BE2C (cell line): ENCODE data around the gene CYFIP2.

Source experiments
- DNase-seq: peaks from one replicate; pipeline ENCODE4 v3.0.0-alpha.2; 2020
- H3K27me3 ChIP-seq: fragments of 250-450 bp; sonication (Bioruptor Pico); 2 replicates; pipeline ENCODE4 v1.5.1; 2020; ENCODE audit warnings: mild to moderate bottlenecking
- H3K36me3 ChIP-seq: fragments of 250-450 bp; sonication (Bioruptor Pico); 2 replicates; pipeline ENCODE4 v1.5.1; 2020; ENCODE audit warnings: mild to moderate bottlenecking
- H3K4me1 ChIP-seq: fragments of 250-450 bp; sonication (Bioruptor Pico); 2 replicates; pipeline ENCODE4 v1.5.1; 2020
- H3K4me3 ChIP-seq: 2 replicates; pipeline ENCODE4 v1.5.1; 2011; ENCODE audit warnings: low read depth, low read length
- H3K9me3 ChIP-seq: fragments of 250-450 bp; sonication (Bioruptor Pico); 2 replicates; pipeline ENCODE4 v1.5.1; 2020
- TF ChIP-seq, protein P1 (sequence below): IDR thresholded peaks from 2 replicates; pipeline ENCODE4 v1.5.1; 2012; ENCODE audit warnings: mild to moderate bottlenecking, low read depth, low read length

CYFIP2 gene

DNA sequence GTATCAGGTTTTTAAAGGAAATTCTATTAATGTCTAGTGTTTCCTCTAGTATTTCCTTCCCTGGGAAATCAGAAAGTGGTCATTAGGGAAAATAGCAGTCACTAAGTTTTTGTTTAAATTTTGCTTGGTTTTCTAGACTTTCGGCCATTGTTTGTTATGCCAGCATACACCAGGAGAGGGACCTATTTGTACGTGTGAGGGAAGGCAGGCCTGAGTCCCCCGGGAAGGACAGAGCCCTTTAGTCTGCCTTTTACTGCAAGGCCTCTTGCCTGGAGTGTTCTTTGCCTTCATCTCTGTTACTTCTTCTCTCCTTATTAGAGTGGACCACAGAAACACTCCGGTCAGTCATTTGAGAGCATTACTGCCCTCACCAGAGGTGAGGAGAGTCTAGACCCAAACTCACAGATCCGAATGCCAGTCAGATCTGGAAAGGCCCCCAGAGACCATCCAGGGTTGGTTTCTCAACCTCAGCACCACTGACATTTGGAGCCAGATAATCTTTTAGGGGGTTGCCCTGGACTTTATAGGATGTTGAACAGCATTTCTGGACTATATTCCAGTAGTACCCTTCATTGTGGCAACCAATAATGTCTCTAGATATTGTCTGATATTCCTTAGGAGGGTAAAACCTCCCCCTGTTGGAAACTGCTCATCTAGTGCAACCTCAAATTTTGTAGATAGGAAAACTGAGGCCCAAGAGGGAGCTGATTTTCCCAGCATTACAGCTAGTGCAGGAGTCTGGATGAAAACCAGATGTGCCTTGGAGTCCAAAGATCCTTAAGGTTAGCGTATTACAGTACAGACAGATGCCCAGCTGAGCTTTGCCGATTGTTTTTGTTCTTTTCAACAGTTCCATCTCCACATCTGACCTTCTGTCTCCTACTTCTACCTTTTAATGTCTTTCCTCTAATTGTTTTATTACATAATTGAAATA, 101.1 kb downstream of the CYFIP2 start:
- peak; percentile 65 for DNase-seq
- H3K4me3 ChIP-seq = no peak overlapping the region
- TF ChIP-seq, protein P1, sequence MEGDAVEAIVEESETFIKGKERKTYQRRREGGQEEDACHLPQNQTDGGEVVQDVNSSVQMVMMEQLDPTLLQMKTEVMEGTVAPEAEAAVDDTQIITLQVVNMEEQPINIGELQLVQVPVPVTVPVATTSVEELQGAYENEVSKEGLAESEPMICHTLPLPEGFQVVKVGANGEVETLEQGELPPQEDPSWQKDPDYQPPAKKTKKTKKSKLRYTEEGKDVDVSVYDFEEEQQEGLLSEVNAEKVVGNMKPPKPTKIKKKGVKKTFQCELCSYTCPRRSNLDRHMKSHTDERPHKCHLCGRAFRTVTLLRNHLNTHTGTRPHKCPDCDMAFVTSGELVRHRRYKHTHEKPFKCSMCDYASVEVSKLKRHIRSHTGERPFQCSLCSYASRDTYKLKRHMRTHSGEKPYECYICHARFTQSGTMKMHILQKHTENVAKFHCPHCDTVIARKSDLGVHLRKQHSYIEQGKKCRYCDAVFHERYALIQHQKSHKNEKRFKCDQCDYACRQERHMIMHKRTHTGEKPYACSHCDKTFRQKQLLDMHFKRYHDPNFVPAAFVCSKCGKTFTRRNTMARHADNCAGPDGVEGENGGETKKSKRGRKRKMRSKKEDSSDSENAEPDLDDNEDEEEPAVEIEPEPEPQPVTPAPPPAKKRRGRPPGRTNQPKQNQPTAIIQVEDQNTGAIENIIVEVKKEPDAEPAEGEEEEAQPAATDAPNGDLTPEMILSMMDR = peak; percentile 77
- no peaks in the 10 kb centered on the region for H3K36me3 ChIP-seq
- no peaks in the 10 kb centered on the region for H3K27me3 ChIP-seq
- H3K4me1 ChIP-seq = peaks cover 6% of the 10 kb centered on the region; the same call in 1 of the 2 replicates
- H3K9me3 ChIP-seq = no peaks in the 10 kb centered on the region

- H3K36me3 ChIP-seq = no peaks in the 10 kb centered on the region
- no peaks in the 10 kb centered on the region for H3K9me3 ChIP-seq
- no peak overlapping the region for H3K4me3 ChIP-seq
- peaks cover 6% of the 10 kb centered on the region; the same call in 1 of the 2 replicates for H3K4me1 ChIP-seq
- no peaks in the 10 kb centered on the region for H3K27me3 ChIP-seq
- TF ChIP-seq, protein P1 = no peak
- DNase-seq = no peak
These were observed 103.6 kb downstream of the CYFIP2 start for GRCh38 chr5:157369507-157369906.

DNA sequence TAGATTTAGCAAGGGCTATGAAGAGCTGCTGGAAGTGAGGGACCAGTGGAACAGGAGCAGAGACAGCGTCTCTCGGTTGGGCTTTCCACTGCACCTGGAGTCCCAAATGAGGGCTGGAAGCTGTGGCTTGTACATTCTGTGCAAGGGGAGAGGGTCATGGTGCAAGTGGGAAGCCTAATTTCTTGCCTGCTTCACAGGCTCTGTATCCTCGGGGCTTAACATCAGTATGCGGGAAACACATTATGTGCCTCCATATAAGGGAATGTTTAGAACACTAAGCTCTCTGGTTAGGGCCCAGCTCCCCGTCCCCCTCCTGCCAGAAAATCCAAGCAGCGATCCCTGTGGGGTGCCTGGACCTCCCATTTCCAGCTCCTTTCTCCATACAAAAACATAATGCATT, 105.0 kb downstream of the CYFIP2 start:
- no peak for DNase-seq

DNA sequence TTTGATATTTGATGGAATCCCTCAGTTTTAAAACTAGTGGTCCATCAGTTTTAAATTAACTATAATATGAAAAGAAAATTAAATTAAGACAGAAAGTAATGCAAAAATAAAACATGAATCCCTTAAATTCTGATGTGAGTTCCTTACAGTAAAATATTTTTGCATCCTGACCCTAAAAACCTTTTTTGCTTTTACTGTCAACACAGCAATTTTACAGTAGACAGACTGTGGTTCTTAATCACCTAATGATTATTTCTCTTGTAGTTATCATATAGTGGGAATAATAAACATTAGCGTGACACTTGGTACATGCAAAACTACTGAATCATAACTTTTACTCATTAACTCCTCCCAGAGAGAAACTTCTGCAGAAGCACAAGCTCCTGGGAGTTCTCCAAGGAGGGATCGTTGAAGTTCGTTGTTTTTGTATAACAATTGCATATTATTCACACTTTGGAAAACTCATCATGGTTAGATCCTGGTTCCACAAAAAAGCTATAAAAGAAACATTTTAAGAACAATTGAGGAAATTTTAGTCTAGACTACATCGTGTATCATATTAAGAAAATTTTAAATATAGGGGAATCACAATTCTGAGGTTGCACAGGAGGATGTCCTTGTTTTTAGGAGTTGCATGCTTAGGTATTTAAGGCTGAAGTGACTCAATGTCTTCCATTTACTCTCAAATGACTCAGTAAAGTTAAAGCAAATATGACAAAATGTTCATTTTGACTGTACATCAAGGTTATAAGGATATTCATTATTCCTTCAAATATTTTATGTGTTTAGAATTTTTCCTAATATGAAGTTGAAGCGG, 105.9 kb downstream of the CYFIP2 start:
- peaks cover 5% of the 10 kb centered on the region; the same call in 1 of the 2 replicates for H3K4me1 ChIP-seq
- DNase-seq = no peak
- no peaks in the 10 kb centered on the region for H3K9me3 ChIP-seq
- H3K36me3 ChIP-seq = no peaks in the 10 kb centered on the region
- no peak overlapping the region for H3K4me3 ChIP-seq
- TF ChIP-seq, protein P1 = no peak
- H3K27me3 ChIP-seq = no peaks in the 10 kb centered on the region

More for the DNA sequence above, 105.0 kb downstream of the CYFIP2 start:
- TF ChIP-seq, protein P1 = no peak
- H3K27me3 ChIP-seq = no peaks in the 10 kb centered on the region
- no peaks in the 10 kb centered on the region for H3K36me3 ChIP-seq
- H3K4me3 ChIP-seq = no peak overlapping the region
- H3K4me1 ChIP-seq = peaks cover 6% of the 10 kb centered on the region; the same call in 1 of the 2 replicates
- no peaks in the 10 kb centered on the region for H3K9me3 ChIP-seq

GRCh38 chr5:157372472-157372822, 106.5 kb downstream of the CYFIP2 start:
- Histone ChIP-seq H3K4me1 (no peaks in the 10 kb centered on the region), H3K36me3 (no peaks in the 10 kb centered on the region), H3K4me3 (no peak overlapping the region), H3K9me3 (no peaks in the 10 kb centered on the region), H3K27me3 (no peaks in the 10 kb centered on the region)
- DNase-seq = no peak
- TF ChIP-seq, protein P1 = no peak

DNA sequence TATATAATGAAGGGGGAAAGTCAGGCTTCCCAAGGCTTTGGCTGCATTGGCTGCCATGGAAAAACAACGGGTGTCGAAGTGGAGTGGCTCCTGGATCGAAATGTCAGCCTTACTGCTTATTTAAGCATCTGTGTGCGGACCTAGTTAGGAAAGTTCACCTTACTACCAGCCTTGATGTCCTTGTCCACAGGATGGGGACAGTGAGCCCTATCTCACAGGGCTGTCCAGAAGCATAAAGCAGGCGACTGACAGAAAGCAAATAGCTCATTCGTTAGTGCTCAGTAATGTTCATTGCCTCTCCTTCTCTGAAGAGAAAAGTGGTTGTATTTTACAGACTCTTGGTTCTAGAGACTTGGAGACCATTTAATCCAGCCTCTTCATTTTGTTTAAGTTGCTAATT, 112.6 kb downstream of the CYFIP2 start:
- H3K27me3 ChIP-seq = no peaks in the 10 kb centered on the region
- no peaks in the 10 kb centered on the region for H3K9me3 ChIP-seq
- no peaks in the 10 kb centered on the region for H3K36me3 ChIP-seq
- no peak overlapping the region for H3K4me3 ChIP-seq
- TF ChIP-seq, protein P1 = no peak
- H3K4me1 ChIP-seq = no peaks in the 10 kb centered on the region
- no peak for DNase-seq
